IMR-90 (cell line): ENCODE data around the gene GNAI3. TPM values are rescaled to one million over a fixed set of nuclear protein-coding genes. Genes with fewer than 3 reads are reported as not detected.
A peak's percentile ranks its signal among the peaks of the same experiment; 100 is the strongest.

Experiments used
- ATAC-seq: fragments of 200-7000 bp; cut with Tn5 transposase; 2 replicates; pipeline ENCODE4 v1.9.1; 2020; ENCODE audit warnings: low read depth, mild to moderate bottlenecking, moderate library complexity
- BruUV-seq: library from RNA; stranded (reverse); fragments of 400-500 nt; replicated peaks from 2 replicates; lab custom pipeline; 2021; lab: Mats Ljungman, UMichigan
- CTCF ChIA-PET: fragments of 300-600 bp; formaldehyde crosslinking; extraction: SDS; loops from one replicate; lab custom pipeline; 2021; ENCODE audit warnings: antibody characterized with exemption; lab: Yijun Ruan, JAX
- POLR2A ChIA-PET: fragments of 300-600 bp; sonication (Branson Sonifier 250); formaldehyde crosslinking; loops from one replicate; lab custom pipeline; 2022; ENCODE audit warnings: antibody characterized with exemption; ENCODE audit not compliant: unreplicated experiment; lab: Charles Lee
- DNase-seq: peaks from one replicate; pipeline ENCODE4 v3.0.0; 2013
- H2AFZ ChIP-seq: replicated peaks from 2 replicates; pipeline ENCODE3; 2013; ENCODE audit warnings: low read length, mild to moderate bottlenecking; ENCODE audit not compliant: poor library complexity
- H2AK5ac ChIP-seq: 2 replicates; pipeline ENCODE4 v1.6.1; 2013; ENCODE audit warnings: low read depth, low read length, inconsistent platforms
- H2AK9ac ChIP-seq: replicated peaks from 2 replicates; pipeline ENCODE3; 2013; ENCODE audit warnings: mild to moderate bottlenecking, low read depth, low read length, moderate library complexity; ENCODE audit not compliant: poor library complexity
- H2BK120ac ChIP-seq: 2 replicates; pipeline ENCODE4 v1.6.1; 2013; ENCODE audit warnings: low read depth, low read length, inconsistent platforms
- H2BK15ac ChIP-seq: 3 replicates; pipeline ENCODE4 v1.6.1; 2013; ENCODE audit warnings: low read depth, low read length, inconsistent platforms
- H2BK20ac ChIP-seq: 2 replicates; pipeline ENCODE4 v1.6.1; 2013; ENCODE audit warnings: low read depth, mild to moderate bottlenecking, inconsistent platforms, low read length, moderate library complexity
- H2BK5ac ChIP-seq: 2 replicates; pipeline ENCODE4 v1.6.1; 2013; ENCODE audit warnings: mild to moderate bottlenecking, low read depth, low read length, inconsistent platforms; ENCODE audit not compliant: poor library complexity, severe bottlenecking
- H3K14ac ChIP-seq: replicated peaks from 2 replicates; pipeline ENCODE4 v1.6.1; 2013; ENCODE audit warnings: low read depth, low read length, inconsistent platforms
- H3K18ac ChIP-seq: 2 replicates; pipeline ENCODE4 v1.6.1; 2013; ENCODE audit warnings: low read depth, low read length, control low read depth
- H3K23ac ChIP-seq: 2 replicates; pipeline ENCODE4 v1.6.1; 2013; ENCODE audit warnings: low read depth, low read length, inconsistent platforms
- H3K27ac ChIP-seq: 2 replicates; pipeline ENCODE4 v1.5.1; 2013; ENCODE audit warnings: mild to moderate bottlenecking, control low read depth, low read length; ENCODE audit not compliant: insufficient read depth
- H3K27me3 ChIP-seq: 2 replicates; pipeline ENCODE4 v1.6.1; 2013; ENCODE audit warnings: low read length; ENCODE audit not compliant: control insufficient read depth, insufficient read depth
- H3K36me3 ChIP-seq: 2 replicates; pipeline ENCODE4 v1.6.1; 2013; ENCODE audit warnings: low read length, mixed read lengths; ENCODE audit not compliant: control insufficient read depth, insufficient read depth
- H3K4ac ChIP-seq: 2 replicates; pipeline ENCODE4 v1.6.1; 2013; ENCODE audit warnings: low read depth, low read length, inconsistent platforms
- H3K4me1 ChIP-seq: 2 replicates; pipeline ENCODE4 v1.6.1; 2013; ENCODE audit warnings: low read length, mixed read lengths; ENCODE audit not compliant: control insufficient read depth, insufficient read depth
- H3K4me2 ChIP-seq: 2 replicates; pipeline ENCODE4 v1.6.1; 2013; ENCODE audit warnings: low read depth, mild to moderate bottlenecking, control low read depth, low read length, moderate library complexity
- H3K4me3 ChIP-seq: 2 replicates; pipeline ENCODE4 v1.5.1; 2013; ENCODE audit warnings: low read depth, mild to moderate bottlenecking, control low read depth, low read length, moderate library complexity; ENCODE audit not compliant: insufficient read depth
- H3K56ac ChIP-seq: 2 replicates; pipeline ENCODE4 v1.6.1; 2013; ENCODE audit warnings: low read length, inconsistent platforms; ENCODE audit not compliant: insufficient read depth; ENCODE audit errors: extremely low read depth
- H3K79me1 ChIP-seq, 2 experiments: 2 replicates each; pipeline ENCODE4 v1.6.1; 2013; ENCODE audit warnings: low read length in 2 of 2, inconsistent platforms in 1 of 2, low read depth in 1 of 2
- H3K9ac ChIP-seq: 2 replicates; pipeline ENCODE4 v1.6.1; 2013; ENCODE audit warnings: low read depth, low read length, control low read depth
- H3K9me1 ChIP-seq: 2 replicates; pipeline ENCODE4 v1.6.1; 2013; ENCODE audit warnings: low read length, inconsistent platforms; ENCODE audit not compliant: insufficient read depth
- H3K9me3 ChIP-seq: 2 replicates; pipeline ENCODE4 v1.6.1; 2013; ENCODE audit warnings: low read length; ENCODE audit not compliant: control insufficient read depth, insufficient read depth
- H4K20me1 ChIP-seq: 2 replicates; pipeline ENCODE4 v1.6.1; 2013; ENCODE audit warnings: low read length, inconsistent platforms; ENCODE audit not compliant: insufficient read depth
- H4K5ac ChIP-seq: 2 replicates; pipeline ENCODE4 v1.6.1; 2013; ENCODE audit warnings: mild to moderate bottlenecking, low read depth, low read length, control low read depth
- H4K8ac ChIP-seq, 2 experiments: 2 replicates each; pipeline ENCODE4 v1.6.1; 2013; ENCODE audit warnings: low read depth in 2 of 2, low read length in 2 of 2, control low read depth in 1 of 2, inconsistent platforms in 1 of 2
- H4K91ac ChIP-seq: 2 replicates; pipeline ENCODE4 v1.6.1; 2013; ENCODE audit warnings: low read depth, low read length, inconsistent platforms; ENCODE audit not compliant: insufficient read depth
- BHLHE40 ChIP-seq: fragments of 150-350 bp; IDR thresholded peaks from 2 replicates; pipeline ENCODE4 v1.6.1; 2016; ENCODE audit warnings: mild to moderate bottlenecking, low read depth, low read length
- CEBPB ChIP-seq: IDR thresholded peaks from 2 replicates; pipeline ENCODE4 v1.6.1; 2012; ENCODE audit warnings: low read depth, low read length, improper control_type of control experiment
- CHD1 ChIP-seq: IDR thresholded peaks from 2 replicates; pipeline ENCODE4 v1.6.1; 2012; ENCODE audit warnings: low read depth, low read length, improper control_type of control experiment
- CTCF ChIP-seq: conservative IDR thresholded peaks from 2 replicates; pipeline ENCODE4 v1.5.1; 2012; ENCODE audit warnings: mild to moderate bottlenecking, low read depth, low read length, improper control_type of control experiment
- MAFK ChIP-seq: IDR thresholded peaks from 2 replicates; pipeline ENCODE4 v1.6.1; 2012; ENCODE audit warnings: low read depth, low read length, improper control_type of control experiment
- MAZ ChIP-seq: IDR thresholded peaks from 2 replicates; pipeline ENCODE4 v1.6.1; 2012; ENCODE audit warnings: low read depth, mild to moderate bottlenecking, low read length, improper control_type of control experiment, moderate library complexity, borderline replicate concordance
- MXI1 ChIP-seq: IDR thresholded peaks from 2 replicates; pipeline ENCODE4 v1.6.1; 2012; ENCODE audit warnings: low read depth, mild to moderate bottlenecking, low read length, moderate library complexity, borderline replicate concordance
- POLR2A ChIP-seq: IDR thresholded peaks from 2 replicates; pipeline ENCODE4 v1.6.1; 2012; ENCODE audit warnings: mild to moderate bottlenecking, low read depth, low read length
- RCOR1 ChIP-seq: IDR thresholded peaks from 2 replicates; pipeline ENCODE4 v1.6.1; 2012; ENCODE audit warnings: mild to moderate bottlenecking, low read length, improper control_type of control experiment; ENCODE audit not compliant: insufficient replicate concordance
- RFX5 ChIP-seq: IDR thresholded peaks from 2 replicates; pipeline ENCODE4 v1.8.0; 2012; ENCODE audit warnings: low read depth, mild to moderate bottlenecking, low read length, moderate library complexity
- SMC3 ChIP-seq: fragments of 150-350 bp; IDR thresholded peaks from 2 replicates; pipeline ENCODE4 v1.6.1; 2016; ENCODE audit warnings: low read depth, mild to moderate bottlenecking, antibody characterized with exemption, low read length, moderate library complexity
- USF2 ChIP-seq: fragments of 150-350 bp; IDR thresholded peaks from 2 replicates; pipeline ENCODE4 v1.6.1; 2017; ENCODE audit warnings: mild to moderate bottlenecking, antibody characterized with exemption, low read length, low read depth
- WGBS, 2 experiments: methylation state at CpG; one replicate each; pipeline versions ENCODE4 v1.1.5 to v1.1.7; 2013; ENCODE audit warnings: missing lambda C conversion rate in 2 of 2; ENCODE audit not compliant: insufficient read length in 1 of 2; ENCODE audit errors: extremely low coverage in 2 of 2; 5-methylcytosine and 5-hydroxymethylcytosine counted together
- dilution Hi-C: fragments of 300-500 bp; cut with HindIII; formaldehyde crosslinking; loops from one replicate; pipeline ENCODE4 v1.14.3; 2018; ENCODE audit warnings: low sequenced_read_pairs; ENCODE audit not compliant: unreplicated experiment
- in situ Hi-C: fragments of 300-500 bp; cut with MboI; formaldehyde crosslinking; loops from 3 replicates; pipeline ENCODE4 v1.14.3; 2019; ENCODE audit warnings: low sequenced_read_pairs, inconsistent platforms, mixed read lengths
- intact Hi-C: fragments of 100-400 bp; cut with micrococcal nuclease; formaldehyde crosslinking; loops from 2 replicates; pipeline ENCODE4 v1.10.0; 2022
- polyA plus RNA-seq, 3 experiments: library from polyadenylated mRNA; depleted of rRNA; stranded (reverse); fragments of >200 nt; gene quantifications; 2 replicates each; pipeline ENCODE4 v1.2.3, GENCODE V29; 2012; ENCODE audit warnings: low replicate concordance in 1 of 3
- total RNA-seq: library from RNA; depleted of rRNA; stranded (reverse); fragments of >200 nt; gene quantifications from 2 replicates; pipeline ENCODE4 v1.2.3, GENCODE V29; 2012

Gene GNAI3
- total and polyA plus RNA-seq, 2 of the 4 experiments (the other 2 are of a cell fraction) = 5.9 to 14.9 TPM

- BruUV-seq = no TSS peak
- CTCF ChIA-PET = interaction anchor here (0.6 to 2.0 kb wide), 4 partner anchors 11 to 73 kb away, joined by 3 to 6 read pairs (median 5); no protein-coding TSS in a partner anchor
Observed at GRCh38 chr1:109618661-109619575, 70.5 kb downstream of the GNAI3 start.

More at GRCh38 chr1:109618661-109619575, 70.5 kb downstream of the GNAI3 start:
- Histone ChIP-seq H4K20me1 (peaks cover 30% of the 10 kb centered on the region), H3K23ac (peak overlapping the region; percentile 99), H3K4me1 (peaks cover 43% of the 10 kb centered on the region), H2AK5ac (peak overlapping the region; percentile 93; the same call in 1 of the 2 replicates), H3K56ac (peak overlapping the region; percentile 81), H3K9ac (peak overlapping the region; percentile 73), H3K36me3 (no peaks in the 10 kb centered on the region), H4K5ac (peak overlapping the region; percentile 96), H2BK5ac (peak overlapping the region; percentile 97), H2BK20ac (peak overlapping the region; percentile 84), H3K9me3 (no peaks in the 10 kb centered on the region), H3K9me1 (peaks cover 47% of the 10 kb centered on the region), H3K18ac (peak overlapping the region; percentile 89), H3K4me2 (peak overlapping the region; percentile 84), H3K79me1 (peaks cover 16 to 76% of the 10 kb centered on the region in 2 experiments; a peak in 3 of 4 replicates), H2BK15ac (peak overlapping the region; percentile 79), H4K8ac (peak overlapping the region; percentile 85 to 99), H3K27ac (peak overlapping the region; percentile 99), H2AFZ (peak overlapping the region; percentile 84), H3K4me3 (peak overlapping the region; percentile 96), H3K14ac (peak overlapping the region; percentile 99), H3K4ac (peak overlapping the region; percentile 99), H3K27me3 (no peaks in the 10 kb centered on the region), H4K91ac (peak overlapping the region; percentile 85), H2BK120ac (peak overlapping the region; percentile 95), H2AK9ac (peak overlapping the region; percentile 100)
- ATAC-seq (no peak), DNase-seq (no peak)
- intact Hi-C loops (no loop called here), dilution Hi-C loops (no loop called here), in situ Hi-C loops (no loop called here)
- POLR2A ChIA-PET = interaction anchor here (1.5 kb wide), 1 partner anchor 71 kb away, joined by 5 read pairs; the partner anchor contains the start of gene GNAI3
- WGBS, 2 experiments = 43% methylated on average over 1 of the region's 9 CpGs; no CpG with 5 or more reads in 1 of the 2 experiments
- TF ChIP-seq POLR2A = no peak
- no peak for TF ChIP-seq MAZ
- TF ChIP-seq SMC3 = no peak
- TF ChIP-seq BHLHE40 = no peak
- no peak for TF ChIP-seq USF2
- TF ChIP-seq CEBPB = no peak
- TF ChIP-seq CHD1 = no peak
- no peak for TF ChIP-seq RCOR1
- no peak for TF ChIP-seq CTCF
- TF ChIP-seq MXI1 = no peak
- no peak for TF ChIP-seq MAFK
- no peak for TF ChIP-seq RFX5
